HG03045 (cell line): ENCODE results near the gene DMAP1.

Source experiments
- ATAC-seq: cut with Tn5 transposase; IDR thresholded peaks from one replicate; pipeline ENCODE4 v1.9.1; 2021; ENCODE audit warnings: mild to moderate bottlenecking, moderate library complexity; ENCODE audit not compliant: unreplicated experiment

DMAP1 gene

GRCh38 chr1:44227211-44227610, 13.9 kb downstream of the DMAP1 start:
- no peak for ATAC-seq

- no peak for ATAC-seq
These were observed 14.9 kb downstream of the DMAP1 start for GRCh38 chr1:44228218-44228617.

GRCh38 chr1:44229435-44230167, 16.3 kb downstream of the DMAP1 start:
- no peak for ATAC-seq

- no peak for ATAC-seq
These were observed 17.5 kb downstream of the DMAP1 start for GRCh38 chr1:44230796-44231195.

- no peak for ATAC-seq
These were observed 20.3 kb downstream of the DMAP1 start for GRCh38 chr1:44233593-44233992.

GRCh38 chr1:44235808-44236207, 22.5 kb downstream of the DMAP1 start:
- ATAC-seq, result no peak

DNA sequence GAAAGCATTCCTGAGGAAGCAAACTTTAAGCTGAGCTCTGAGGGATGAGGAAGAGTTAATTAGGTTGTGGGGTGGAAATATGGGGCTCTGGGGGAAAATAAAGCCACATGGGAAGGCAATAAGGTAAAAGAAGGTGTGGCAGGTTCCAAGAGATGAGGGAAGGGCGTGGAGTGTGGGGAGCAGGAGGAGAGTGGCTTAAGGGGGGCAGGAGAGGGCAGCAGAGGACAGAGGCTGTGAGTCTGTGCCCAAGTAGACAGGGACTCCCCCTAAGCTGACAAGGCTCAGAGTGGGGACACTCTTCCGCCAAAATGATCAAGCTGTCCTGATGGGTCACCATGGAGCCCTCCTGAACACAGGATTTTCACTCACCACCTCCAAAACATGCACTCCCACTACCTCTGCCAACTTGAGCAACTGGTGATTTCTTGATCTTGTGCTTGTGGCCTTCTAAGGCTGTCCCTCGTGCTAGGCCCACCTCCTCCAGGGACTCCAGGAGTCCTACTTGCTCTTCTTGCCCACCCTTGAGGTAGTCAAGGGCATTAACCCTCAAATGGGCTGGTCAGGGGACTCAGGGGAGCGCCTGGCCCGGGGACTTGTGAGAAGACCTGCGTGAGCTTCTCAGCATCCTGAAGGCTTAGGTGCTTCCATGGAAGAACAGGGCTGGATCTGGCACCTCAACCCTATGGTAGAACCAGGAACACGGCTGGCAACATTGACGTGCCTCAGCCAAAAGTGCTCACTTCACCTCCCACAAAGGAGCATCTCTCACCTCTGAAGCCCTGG, 23.4 kb downstream of the DMAP1 start:
- ATAC-seq, result no peak

GRCh38 chr1:44237721-44238457, 24.6 kb downstream of the DMAP1 start:
- ATAC-seq, result no peak

GRCh38 chr1:44238660-44239059, 25.4 kb downstream of the DMAP1 start:
- no peak for ATAC-seq

GRCh38 chr1:44239331-44239960, 26.2 kb downstream of the DMAP1 start:
- ATAC-seq, result no peak

- no peak for ATAC-seq
These were observed 26.7 kb downstream of the DMAP1 start for GRCh38 chr1:44239961-44240371.

- ATAC-seq, result no peak
These were observed 27.8 kb downstream of the DMAP1 start for GRCh38 chr1:44240802-44241671.

GRCh38 chr1:44242746-44243145, 29.5 kb downstream of the DMAP1 start:
- ATAC-seq, result no peak

DNA sequence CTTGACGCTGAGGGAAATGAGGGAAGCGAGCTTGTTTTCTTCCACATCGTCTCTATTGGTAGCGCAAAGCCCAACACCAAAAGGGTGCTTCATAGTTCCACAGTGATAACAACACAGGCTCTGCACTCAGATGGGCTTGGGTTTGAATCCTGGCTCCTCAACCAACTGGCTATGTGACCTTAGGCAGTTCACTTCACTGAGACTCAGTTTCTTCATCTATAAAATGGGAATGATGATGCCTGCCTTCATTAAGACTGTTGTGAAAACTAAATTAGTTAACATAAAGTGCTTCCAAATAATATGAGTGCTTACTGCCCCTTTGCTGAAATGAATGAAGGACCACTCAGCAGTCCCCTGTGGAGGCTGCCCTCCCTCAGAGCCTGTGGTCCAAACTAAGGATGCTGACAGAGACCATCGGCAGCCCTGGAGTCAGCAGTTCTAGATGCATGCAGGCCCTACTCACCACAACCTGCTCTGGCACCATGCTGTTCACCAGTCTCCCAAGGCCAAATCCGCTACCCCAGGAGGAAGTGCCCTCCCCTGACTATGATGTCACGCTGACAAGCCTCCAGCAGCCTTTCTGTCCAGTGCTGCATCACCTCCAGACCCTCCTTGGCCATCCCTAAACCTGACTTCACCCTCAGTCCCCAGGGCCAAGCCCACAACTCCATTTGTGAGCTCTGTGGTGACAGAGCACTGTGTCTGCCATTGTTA, 30.7 kb downstream of the DMAP1 start:
- no peak for ATAC-seq

GRCh38 chr1:44244986-44245385, 31.7 kb downstream of the DMAP1 start:
- ATAC-seq, result no peak

DNA sequence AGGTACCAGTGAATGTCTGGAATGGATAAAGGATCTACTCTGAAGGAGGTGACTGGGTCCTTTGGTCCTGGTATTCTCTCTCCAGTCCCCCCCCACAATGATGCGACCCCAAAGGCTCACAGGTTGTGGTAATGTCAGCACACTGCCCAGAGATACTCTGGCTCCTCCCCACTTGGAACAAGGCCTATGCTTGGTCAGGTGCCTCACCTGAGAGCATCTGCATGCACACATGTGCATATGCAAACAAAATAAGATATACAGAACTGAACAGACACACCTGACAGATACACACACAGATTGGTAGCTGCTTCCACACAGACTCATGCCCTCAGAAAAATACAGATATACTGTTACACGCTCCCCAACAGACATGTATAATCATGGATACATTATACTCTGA, 33.5 kb downstream of the DMAP1 start:
- no peak for ATAC-seq

DNA sequence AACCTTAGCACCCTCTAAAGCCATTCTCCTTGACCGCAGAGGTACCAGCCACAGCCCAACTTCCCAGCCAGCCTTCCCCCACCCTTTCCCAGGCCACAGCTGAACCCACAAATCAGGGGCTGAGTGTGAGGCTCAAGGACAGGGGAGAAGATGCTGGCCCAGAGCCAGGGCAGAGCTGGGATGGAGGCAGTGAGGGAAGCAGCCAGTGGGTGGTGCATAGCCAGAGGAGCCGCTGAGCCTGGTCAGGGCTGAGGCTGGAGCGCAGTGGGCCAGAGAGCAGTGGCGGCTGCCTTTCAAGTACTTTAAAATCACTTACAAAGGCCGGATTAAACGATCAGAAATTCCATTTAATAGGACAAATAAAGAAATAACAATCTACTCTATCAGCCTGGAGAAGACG, 36.3 kb downstream of the DMAP1 start:
- no peak for ATAC-seq

GRCh38 chr1:44250068-44250781, 37.0 kb downstream of the DMAP1 start:
- ATAC-seq, result no peak

- ATAC-seq, result no peak
These were observed 38.2 kb downstream of the DMAP1 start for GRCh38 chr1:44251486-44251885.
